ENCODE measurements around the gene BUD23. TPM values are rescaled to one million over a fixed set of nuclear protein-coding genes. Genes with fewer than 3 reads are reported as not detected.

The BUD23 gene
- total and polyA plus RNA-seq, 2 experiments from 2014 or later, result 62.1 to 117 TPM

DNA sequence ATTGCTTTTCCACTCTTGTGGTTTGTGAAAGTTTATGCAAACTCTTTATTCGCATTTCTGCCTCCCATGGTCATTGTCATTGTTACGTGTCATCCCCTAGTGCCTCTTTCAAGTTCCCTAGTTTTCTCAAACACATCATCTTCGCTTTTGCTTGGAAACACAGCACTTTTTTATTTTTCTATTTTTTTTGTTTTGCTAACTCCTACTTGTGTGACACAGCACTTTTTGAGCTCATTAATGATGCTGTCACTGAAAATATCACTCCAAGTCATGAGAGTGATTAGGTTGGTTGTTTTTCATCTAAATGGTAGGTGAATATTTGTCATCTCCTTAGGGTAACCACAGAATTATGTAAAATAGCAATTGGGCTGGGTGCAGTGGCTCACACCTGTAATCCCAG is 44.6 kb downstream of the BUD23 start:
- no peaks in the 10 kb centered on the region for H3K27me3 ChIP-seq (ENCODE audit: insufficient read depth)
- DNase-seq (ENCODE audit: low spot score), result no peak
- H3K36me3 Mint-ChIP-seq (ENCODE audit: low read depth), result no peaks in the 10 kb centered on the region
- 0 out of 2 replicates have a peak, but pooled peaks cover 2% of the 10 kb centered on the region for H3F3A ChIP-seq (replicated peaks; ENCODE audit: low read depth)
- H3K4me1 ChIP-seq (ENCODE audit: insufficient read depth), result 0 out of 2 replicates have a peak, but pooled peaks cover 7% of the 10 kb centered on the region
- H3K27ac Mint-ChIP-seq, result no peak overlapping the region
- H3K79me2 ChIP-seq (replicated peaks; ENCODE audit: insufficient read depth), result no peaks in the 10 kb centered on the region
- no peaks in the 10 kb centered on the region for H3K9me2 ChIP-seq (ENCODE audit: insufficient read depth)
- no peak overlapping the region for H2AFZ ChIP-seq
- peaks cover 12% of the 10 kb centered on the region for H3K4me1 Mint-ChIP-seq
- no peaks in the 10 kb centered on the region for H3K36me3 ChIP-seq (ENCODE audit: insufficient read depth)
- ATAC-seq, result no peak
- no peaks in the 10 kb centered on the region for H3K9me3 Mint-ChIP-seq
- H3K27ac ChIP-seq (ENCODE audit: low read depth), result no peak overlapping the region
- H3K4me3 ChIP-seq, result no peak overlapping the region
- no peak for TF ChIP-seq NANOG (IDR thresholded peaks at IDR 0.05; ENCODE audit: borderline replicate concordance)
- no peaks in the 10 kb centered on the region for H4K20me1 ChIP-seq (replicated peaks; ENCODE audit: insufficient read depth)
- H3K4me2 ChIP-seq, result no peak overlapping the region
- H3K4me3 Mint-ChIP-seq, result no peak overlapping the region
- H3K27me3 Mint-ChIP-seq (ENCODE audit: insufficient read depth, low read depth, poor library complexity), result peaks cover 3% of the 10 kb centered on the region

DNA sequence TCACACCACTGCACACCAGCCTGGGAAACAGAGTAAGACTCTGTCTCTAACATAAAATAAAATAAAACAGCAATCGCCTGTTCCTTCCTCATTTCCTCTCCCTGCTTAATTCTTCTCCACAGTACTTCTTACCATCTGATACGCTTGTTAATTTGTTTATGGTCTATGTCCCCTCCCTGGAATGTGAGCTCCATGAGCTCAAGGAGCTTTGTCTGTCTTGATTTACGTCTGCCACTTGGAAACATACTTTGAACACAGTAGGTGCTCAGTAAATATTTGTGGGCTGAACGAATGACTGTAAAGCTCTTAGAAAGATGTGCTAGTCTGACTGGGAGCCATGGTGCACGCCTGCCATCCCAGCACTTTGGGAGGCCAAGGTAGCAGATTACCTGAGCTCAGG is 45.2 kb downstream of the BUD23 start:
- Histone ChIP-seq H3K4me3 (no peak overlapping the region), H3F3A (replicated peaks; ENCODE audit: low read depth) (0 out of 2 replicates have a peak, but pooled peaks cover 2% of the 10 kb centered on the region), H3K27ac (ENCODE audit: low read depth) (no peak overlapping the region), H4K20me1 (replicated peaks; ENCODE audit: insufficient read depth) (no peaks in the 10 kb centered on the region), H3K4me1 (ENCODE audit: insufficient read depth) (0 out of 2 replicates have a peak, but pooled peaks cover 7% of the 10 kb centered on the region), H3K27me3 (ENCODE audit: insufficient read depth) (no peaks in the 10 kb centered on the region), H3K79me2 (replicated peaks; ENCODE audit: insufficient read depth) (no peaks in the 10 kb centered on the region), H2AFZ (no peak overlapping the region), H3K4me2 (no peak overlapping the region), H3K9me2 (ENCODE audit: insufficient read depth) (no peaks in the 10 kb centered on the region), H3K36me3 (ENCODE audit: insufficient read depth) (no peaks in the 10 kb centered on the region)
- H3K4me3 Mint-ChIP-seq, result no peak overlapping the region
- no peaks in the 10 kb centered on the region for H3K9me3 Mint-ChIP-seq
- DNase-seq (ENCODE audit: low spot score) (no peak), ATAC-seq (no peak)
- H3K36me3 Mint-ChIP-seq (ENCODE audit: low read depth), result no peaks in the 10 kb centered on the region
- no peak overlapping the region for H3K27ac Mint-ChIP-seq
- H3K4me1 Mint-ChIP-seq, result peaks cover 12% of the 10 kb centered on the region
- peaks cover 3% of the 10 kb centered on the region for H3K27me3 Mint-ChIP-seq (ENCODE audit: insufficient read depth, low read depth, poor library complexity)
- TF ChIP-seq, protein P1, sequence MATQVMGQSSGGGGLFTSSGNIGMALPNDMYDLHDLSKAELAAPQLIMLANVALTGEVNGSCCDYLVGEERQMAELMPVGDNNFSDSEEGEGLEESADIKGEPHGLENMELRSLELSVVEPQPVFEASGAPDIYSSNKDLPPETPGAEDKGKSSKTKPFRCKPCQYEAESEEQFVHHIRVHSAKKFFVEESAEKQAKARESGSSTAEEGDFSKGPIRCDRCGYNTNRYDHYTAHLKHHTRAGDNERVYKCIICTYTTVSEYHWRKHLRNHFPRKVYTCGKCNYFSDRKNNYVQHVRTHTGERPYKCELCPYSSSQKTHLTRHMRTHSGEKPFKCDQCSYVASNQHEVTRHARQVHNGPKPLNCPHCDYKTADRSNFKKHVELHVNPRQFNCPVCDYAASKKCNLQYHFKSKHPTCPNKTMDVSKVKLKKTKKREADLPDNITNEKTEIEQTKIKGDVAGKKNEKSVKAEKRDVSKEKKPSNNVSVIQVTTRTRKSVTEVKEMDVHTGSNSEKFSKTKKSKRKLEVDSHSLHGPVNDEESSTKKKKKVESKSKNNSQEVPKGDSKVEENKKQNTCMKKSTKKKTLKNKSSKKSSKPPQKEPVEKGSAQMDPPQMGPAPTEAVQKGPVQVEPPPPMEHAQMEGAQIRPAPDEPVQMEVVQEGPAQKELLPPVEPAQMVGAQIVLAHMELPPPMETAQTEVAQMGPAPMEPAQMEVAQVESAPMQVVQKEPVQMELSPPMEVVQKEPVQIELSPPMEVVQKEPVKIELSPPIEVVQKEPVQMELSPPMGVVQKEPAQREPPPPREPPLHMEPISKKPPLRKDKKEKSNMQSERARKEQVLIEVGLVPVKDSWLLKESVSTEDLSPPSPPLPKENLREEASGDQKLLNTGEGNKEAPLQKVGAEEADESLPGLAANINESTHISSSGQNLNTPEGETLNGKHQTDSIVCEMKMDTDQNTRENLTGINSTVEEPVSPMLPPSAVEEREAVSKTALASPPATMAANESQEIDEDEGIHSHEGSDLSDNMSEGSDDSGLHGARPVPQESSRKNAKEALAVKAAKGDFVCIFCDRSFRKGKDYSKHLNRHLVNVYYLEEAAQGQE (IDR thresholded peaks at IDR 0.05; ENCODE audit: unreplicated experiment), result no peak
- TF ChIP-seq, protein P2, sequence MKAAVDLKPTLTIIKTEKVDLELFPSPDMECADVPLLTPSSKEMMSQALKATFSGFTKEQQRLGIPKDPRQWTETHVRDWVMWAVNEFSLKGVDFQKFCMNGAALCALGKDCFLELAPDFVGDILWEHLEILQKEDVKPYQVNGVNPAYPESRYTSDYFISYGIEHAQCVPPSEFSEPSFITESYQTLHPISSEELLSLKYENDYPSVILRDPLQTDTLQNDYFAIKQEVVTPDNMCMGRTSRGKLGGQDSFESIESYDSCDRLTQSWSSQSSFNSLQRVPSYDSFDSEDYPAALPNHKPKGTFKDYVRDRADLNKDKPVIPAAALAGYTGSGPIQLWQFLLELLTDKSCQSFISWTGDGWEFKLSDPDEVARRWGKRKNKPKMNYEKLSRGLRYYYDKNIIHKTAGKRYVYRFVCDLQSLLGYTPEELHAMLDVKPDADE (IDR thresholded peaks at IDR 0.05), result no peak
- TF ChIP-seq POLR2AphosphoS5 (IDR thresholded peaks at IDR 0.05; ENCODE audit: low read depth) (no peak), EZH2 (IDR thresholded peaks at IDR 0.05; ENCODE audit: low read depth, unreplicated experiment) (no peak), ZNF331 (CRISPR knock-in tag; IDR thresholded peaks at IDR 0.05; ENCODE audit: low read depth) (no peak), STAT1 (IDR thresholded peaks at IDR 0.05; ENCODE audit: unreplicated experiment) (no peak), CREB1 (CRISPR knock-in tag; IDR thresholded peaks at IDR 0.05; ENCODE audit: low read depth) (no peak), NANOG (IDR thresholded peaks at IDR 0.05; ENCODE audit: borderline replicate concordance) (no peak)
- TF ChIP-seq, protein P3, sequence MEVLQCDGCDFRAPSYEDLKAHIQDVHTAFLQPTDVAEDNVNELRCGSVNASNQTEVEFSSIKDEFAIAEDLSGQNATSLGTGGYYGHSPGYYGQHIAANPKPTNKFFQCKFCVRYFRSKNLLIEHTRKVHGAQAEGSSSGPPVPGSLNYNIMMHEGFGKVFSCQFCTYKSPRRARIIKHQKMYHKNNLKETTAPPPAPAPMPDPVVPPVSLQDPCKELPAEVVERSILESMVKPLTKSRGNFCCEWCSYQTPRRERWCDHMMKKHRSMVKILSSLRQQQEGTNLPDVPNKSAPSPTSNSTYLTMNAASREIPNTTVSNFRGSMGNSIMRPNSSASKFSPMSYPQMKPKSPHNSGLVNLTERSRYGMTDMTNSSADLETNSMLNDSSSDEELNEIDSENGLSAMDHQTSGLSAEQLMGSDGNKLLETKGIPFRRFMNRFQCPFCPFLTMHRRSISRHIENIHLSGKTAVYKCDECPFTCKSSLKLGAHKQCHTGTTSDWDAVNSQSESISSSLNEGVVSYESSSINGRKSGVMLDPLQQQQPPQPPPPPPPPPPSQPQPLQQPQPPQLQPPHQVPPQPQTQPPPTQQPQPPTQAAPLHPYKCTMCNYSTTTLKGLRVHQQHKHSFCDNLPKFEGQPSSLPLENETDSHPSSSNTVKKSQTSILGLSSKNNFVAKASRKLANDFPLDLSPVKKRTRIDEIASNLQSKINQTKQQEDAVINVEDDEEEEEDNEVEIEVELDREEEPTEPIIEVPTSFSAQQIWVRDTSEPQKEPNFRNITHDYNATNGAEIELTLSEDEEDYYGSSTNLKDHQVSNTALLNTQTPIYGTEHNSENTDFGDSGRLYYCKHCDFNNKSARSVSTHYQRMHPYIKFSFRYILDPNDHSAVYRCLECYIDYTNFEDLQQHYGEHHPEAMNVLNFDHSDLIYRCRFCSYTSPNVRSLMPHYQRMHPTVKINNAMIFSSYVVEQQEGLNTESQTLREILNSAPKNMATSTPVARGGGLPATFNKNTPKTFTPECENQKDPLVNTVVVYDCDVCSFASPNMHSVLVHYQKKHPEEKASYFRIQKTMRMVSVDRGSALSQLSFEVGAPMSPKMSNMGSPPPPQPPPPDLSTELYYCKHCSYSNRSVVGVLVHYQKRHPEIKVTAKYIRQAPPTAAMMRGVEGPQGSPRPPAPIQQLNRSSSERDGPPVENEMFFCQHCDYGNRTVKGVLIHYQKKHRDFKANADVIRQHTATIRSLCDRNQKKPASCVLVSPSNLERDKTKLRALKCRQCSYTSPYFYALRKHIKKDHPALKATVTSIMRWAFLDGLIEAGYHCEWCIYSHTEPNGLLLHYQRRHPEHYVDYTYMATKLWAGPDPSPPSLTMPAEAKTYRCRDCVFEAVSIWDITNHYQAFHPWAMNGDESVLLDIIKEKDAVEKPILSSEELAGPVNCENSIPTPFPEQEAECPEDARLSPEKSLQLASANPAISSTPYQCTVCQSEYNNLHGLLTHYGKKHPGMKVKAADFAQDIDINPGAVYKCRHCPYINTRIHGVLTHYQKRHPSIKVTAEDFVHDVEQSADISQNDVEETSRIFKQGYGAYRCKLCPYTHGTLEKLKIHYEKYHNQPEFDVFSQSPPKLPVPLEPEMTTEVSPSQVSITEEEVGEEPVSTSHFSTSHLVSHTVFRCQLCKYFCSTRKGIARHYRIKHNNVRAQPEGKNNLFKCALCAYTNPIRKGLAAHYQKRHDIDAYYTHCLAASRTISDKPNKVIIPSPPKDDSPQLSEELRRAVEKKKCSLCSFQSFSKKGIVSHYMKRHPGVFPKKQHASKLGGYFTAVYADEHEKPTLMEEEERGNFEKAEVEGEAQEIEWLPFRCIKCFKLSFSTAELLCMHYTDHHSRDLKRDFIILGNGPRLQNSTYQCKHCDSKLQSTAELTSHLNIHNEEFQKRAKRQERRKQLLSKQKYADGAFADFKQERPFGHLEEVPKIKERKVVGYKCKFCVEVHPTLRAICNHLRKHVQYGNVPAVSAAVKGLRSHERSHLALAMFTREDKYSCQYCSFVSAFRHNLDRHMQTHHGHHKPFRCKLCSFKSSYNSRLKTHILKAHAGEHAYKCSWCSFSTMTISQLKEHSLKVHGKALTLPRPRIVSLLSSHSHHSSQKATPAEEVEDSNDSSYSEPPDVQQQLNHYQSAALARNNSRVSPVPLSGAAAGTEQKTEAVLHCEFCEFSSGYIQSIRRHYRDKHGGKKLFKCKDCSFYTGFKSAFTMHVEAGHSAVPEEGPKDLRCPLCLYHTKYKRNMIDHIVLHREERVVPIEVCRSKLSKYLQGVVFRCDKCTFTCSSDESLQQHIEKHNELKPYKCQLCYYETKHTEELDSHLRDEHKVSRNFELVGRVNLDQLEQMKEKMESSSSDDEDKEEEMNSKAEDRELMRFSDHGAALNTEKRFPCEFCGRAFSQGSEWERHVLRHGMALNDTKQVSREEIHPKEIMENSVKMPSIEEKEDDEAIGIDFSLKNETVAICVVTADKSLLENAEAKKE (CRISPR knock-in tag; IDR thresholded peaks at IDR 0.05), result no peak

Data from GM23338 (cell line).